B cell (primary cell): ENCODE measurements around the gene PLA2G6. TPM values are rescaled to one million over a fixed set of nuclear protein-coding genes. Genes with fewer than 3 reads are reported as not detected.

Source experiments
- ATAC-seq: fragments of 200-7000 bp; cut with Tn5 transposase; one replicate; pipeline ENCODE4 v1.10.0; 2021; ENCODE audit warnings: low read depth, mild to moderate bottlenecking, moderate number of reproducible peaks, moderate library complexity
- CTCF ChIA-PET: fragments of 350-600 bp; sonication (Branson Sonifier 250); formaldehyde crosslinking; loops from one replicate; lab custom pipeline; 2021; ENCODE audit warnings: antibody characterized with exemption, inconsistent platforms; lab: Charles Lee
- POLR2A ChIA-PET: fragments of 350-600 bp; sonication (Branson Sonifier 250); formaldehyde crosslinking; loops from one replicate; lab custom pipeline; 2021; ENCODE audit warnings: antibody characterized with exemption; lab: Charles Lee
- DNase-seq: peaks from one replicate; pipeline ENCODE4 v3.0.0; 2013
- H2AFZ ChIP-seq: 2 replicates; pipeline ENCODE4 v1.6.1; 2012; ENCODE audit warnings: mild to moderate bottlenecking, low read depth, low read length; ENCODE audit not compliant: insufficient read depth, poor library complexity, severe bottlenecking
- H3K27ac ChIP-seq, 2 donors: 1 replicate in 1 of 2; 2 replicates in 1 of 2; pipeline ENCODE4 v1.5.1; 2012 to 2013; ENCODE audit warnings: low read length in 2 of 2, mild to moderate bottlenecking in 2 of 2, moderate library complexity in 1 of 2
- H3K27me3 ChIP-seq, 4 experiments: fragments of 200-600 bp in 1 of 4; sonication (generic) in 1 of 4; replicated peaks in 1 of 4; 1 replicate in 2 of 4; 2 replicates in 2 of 4; pipeline versions ENCODE4 v1.6.1 to v1.7.0; 2013 to 2016; ENCODE audit warnings: low read length in 3 of 4, mild to moderate bottlenecking in 2 of 4, mixed read lengths in 1 of 4, moderate library complexity in 1 of 4; ENCODE audit not compliant: insufficient read depth in 4 of 4, control insufficient read depth in 3 of 4; ENCODE audit errors: control extremely low read depth in 1 of 4
- H3K36me3 ChIP-seq, 2 experiments: replicated peaks in 1 of 2; 1 replicate in 1 of 2; 2 replicates in 1 of 2; pipeline versions ENCODE4 v1.6.1 to v1.7.1; 2013; ENCODE audit warnings: low read length in 1 of 2; ENCODE audit not compliant: insufficient read depth in 2 of 2, control insufficient read depth in 1 of 2; ENCODE audit errors: control extremely low read depth in 1 of 2, extremely low read depth in 1 of 2
- H3K4me1 ChIP-seq, 2 donors: fragments of 200-600 bp in 1 of 2; sonication (generic) in 1 of 2; 1 replicate in 1 of 2; 2 replicates in 1 of 2; pipeline versions ENCODE4 v1.5.1 to v1.6.1; 2013 to 2017; ENCODE audit warnings: low read length in 2 of 2; ENCODE audit not compliant: control insufficient read depth in 2 of 2, insufficient read depth in 2 of 2
- H3K4me2 ChIP-seq: replicated peaks from 2 replicates; pipeline ENCODE3; 2012; ENCODE audit warnings: mild to moderate bottlenecking, low read depth, low read length; ENCODE audit not compliant: poor library complexity, severe bottlenecking
- H3K4me3 ChIP-seq, 5 experiments: fragments of 200-600 bp in 1 of 5; sonication (generic) in 1 of 5; 1 replicate in 3 of 5; 2 replicates in 2 of 5; pipeline versions ENCODE4 v1.5.1 to v1.7.0; 2011 to 2016; ENCODE audit warnings: low read length in 4 of 5, mild to moderate bottlenecking in 4 of 5, low read depth in 2 of 5, control low read depth in 1 of 5, moderate library complexity in 1 of 5; ENCODE audit not compliant: insufficient read depth in 1 of 5; ENCODE audit errors: control extremely low read depth in 1 of 5, extremely low read depth in 1 of 5
- H3K79me2 ChIP-seq: fragments of 200-600 bp; sonication (generic); one replicate; pipeline ENCODE4 v1.6.0; 2016; ENCODE audit warnings: low read length; ENCODE audit not compliant: control insufficient read depth, insufficient read depth
- H3K9ac ChIP-seq: fragments of 200-600 bp; sonication (generic); 2 replicates; pipeline ENCODE4 v1.6.1; 2017; ENCODE audit warnings: mild to moderate bottlenecking, low read length, moderate library complexity
- H3K9me3 ChIP-seq, 3 donors: one replicate each; pipeline versions ENCODE4 v1.6.1 to v1.7.1; 2013; ENCODE audit warnings: low read length in 2 of 3; ENCODE audit not compliant: control insufficient read depth in 2 of 3, insufficient read depth in 1 of 3; ENCODE audit errors: control extremely low read depth in 1 of 3
- H4K20me1 ChIP-seq: 2 replicates; pipeline ENCODE4 v1.6.0; 2012; ENCODE audit warnings: mild to moderate bottlenecking, low read length; ENCODE audit not compliant: insufficient read depth, control insufficient read depth, poor library complexity, severe bottlenecking
- H3K27ac Mint-ChIP-seq: one replicate; pipeline ENCODE4 v1.8.0; 2021; ENCODE audit warnings: mixed read lengths
- H3K27me3 Mint-ChIP-seq: one replicate; pipeline ENCODE4 v1.8.0; 2021; ENCODE audit warnings: mixed read lengths
- H3K4me1 Mint-ChIP-seq: one replicate; pipeline ENCODE4 v1.8.0; 2021; ENCODE audit warnings: mixed read lengths
- H3K4me3 Mint-ChIP-seq: one replicate; pipeline ENCODE4 v1.8.0; 2021; ENCODE audit warnings: mixed read lengths
- H3K9me3 Mint-ChIP-seq: one replicate; pipeline ENCODE4 v1.8.0; 2022; ENCODE audit warnings: mixed read lengths; ENCODE audit not compliant: insufficient read depth
- EZH2 ChIP-seq: IDR thresholded peaks from 2 replicates; pipeline ENCODE4 v1.6.1; 2012; ENCODE audit warnings: borderline replicate concordance, low read depth, mild to moderate bottlenecking, moderate library complexity, low read length; ENCODE audit not compliant: insufficient read depth, poor library complexity, severe bottlenecking
- WGBS: methylation state at CpG from one replicate; pipeline ENCODE4 v1.1.5; 2013; ENCODE audit warnings: missing lambda C conversion rate; ENCODE audit not compliant: insufficient coverage; 5-methylcytosine and 5-hydroxymethylcytosine counted together
- intact Hi-C: fragments of 100-400 bp; cut with micrococcal nuclease; formaldehyde crosslinking; loops from one replicate; pipeline ENCODE4 v1.10.0; 2022
- polyA plus RNA-seq: library from polyadenylated mRNA; depleted of rRNA; stranded (reverse); fragments of >200 nt; gene quantifications from 2 replicates; pipeline ENCODE4 v1.2.3, GENCODE V29; 2012
- small RNA-seq: library from RNA; depleted of rRNA; stranded (forward); fragments of <200 nt; gene quantifications from one replicate; pipeline ENCODE3, GENCODE V24; 2012; ENCODE audit warnings: low replicate concordance, low read depth; ENCODE audit not compliant: insufficient read length
- total RNA-seq, 2 donors: library from RNA; stranded (reverse); fragments of 120-200 nt in 1 of 2; gene quantifications; 1 replicate in 1 of 2; 2 replicates in 1 of 2; pipeline versions ENCODE4 v1.2.3 to v1.2.4, GENCODE V29; 2013 to 2022
- TF ChIP-seq, protein P1 (sequence below): fragments of 200-600 bp; IDR thresholded peaks from one replicate; pipeline ENCODE4 v1.8.0; 2022; ENCODE audit warnings: antibody characterized with exemption, mild to moderate bottlenecking

PLA2G6 gene
- total and polyA plus RNA-seq, 2 donors (not counting 1 experiment from before 2014, with no cell fraction given), result 125 to 148 TPM

DNA sequence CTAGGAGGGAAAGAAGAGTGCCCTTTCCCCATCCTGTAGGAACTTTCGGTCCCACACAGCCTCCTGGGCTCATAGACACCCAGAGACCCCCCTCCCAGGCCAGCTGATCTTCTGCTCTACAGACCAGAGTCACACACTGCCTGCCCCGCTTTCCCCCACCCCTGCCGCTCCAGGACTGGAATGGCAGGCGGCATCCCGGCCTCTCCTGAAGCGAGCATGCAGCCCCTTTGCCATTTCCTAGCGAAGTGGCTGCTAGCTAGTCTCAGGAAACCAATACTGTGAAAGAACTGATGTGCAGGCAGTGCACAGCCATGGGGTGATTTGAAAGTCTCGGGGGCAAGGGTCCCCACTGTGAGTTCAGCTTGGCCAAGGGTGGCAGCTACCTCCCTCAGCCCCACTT is 116.1 kb downstream of the PLA2G6 start:
- Histone ChIP-seq H3K27ac (no peak overlapping the region), H2AFZ (no peak overlapping the region), H3K9me3 (no peaks in the 10 kb centered on the region), H3K4me3 (no peak overlapping the region), H3K4me1 (peaks cover 0 to 4% of the 10 kb centered on the region in 2 donors), H3K36me3 (peaks cover 0 to 57% of the 10 kb centered on the region in 2 experiments), H3K9ac (no peak overlapping the region), H3K79me2 (no peaks in the 10 kb centered on the region), H3K4me2 (no peak overlapping the region), H3K27me3 (no peaks in the 10 kb centered on the region), H4K20me1 (no peaks in the 10 kb centered on the region)
- Mint-ChIP-seq H3K9me3 (no peaks in the 10 kb centered on the region), H3K4me1 (peaks cover 4% of the 10 kb centered on the region), H3K27me3 (no peaks in the 10 kb centered on the region), H3K27ac (no peak overlapping the region), H3K4me3 (no peak overlapping the region)
- no peak for TF ChIP-seq EZH2
- TF ChIP-seq, protein P1, sequence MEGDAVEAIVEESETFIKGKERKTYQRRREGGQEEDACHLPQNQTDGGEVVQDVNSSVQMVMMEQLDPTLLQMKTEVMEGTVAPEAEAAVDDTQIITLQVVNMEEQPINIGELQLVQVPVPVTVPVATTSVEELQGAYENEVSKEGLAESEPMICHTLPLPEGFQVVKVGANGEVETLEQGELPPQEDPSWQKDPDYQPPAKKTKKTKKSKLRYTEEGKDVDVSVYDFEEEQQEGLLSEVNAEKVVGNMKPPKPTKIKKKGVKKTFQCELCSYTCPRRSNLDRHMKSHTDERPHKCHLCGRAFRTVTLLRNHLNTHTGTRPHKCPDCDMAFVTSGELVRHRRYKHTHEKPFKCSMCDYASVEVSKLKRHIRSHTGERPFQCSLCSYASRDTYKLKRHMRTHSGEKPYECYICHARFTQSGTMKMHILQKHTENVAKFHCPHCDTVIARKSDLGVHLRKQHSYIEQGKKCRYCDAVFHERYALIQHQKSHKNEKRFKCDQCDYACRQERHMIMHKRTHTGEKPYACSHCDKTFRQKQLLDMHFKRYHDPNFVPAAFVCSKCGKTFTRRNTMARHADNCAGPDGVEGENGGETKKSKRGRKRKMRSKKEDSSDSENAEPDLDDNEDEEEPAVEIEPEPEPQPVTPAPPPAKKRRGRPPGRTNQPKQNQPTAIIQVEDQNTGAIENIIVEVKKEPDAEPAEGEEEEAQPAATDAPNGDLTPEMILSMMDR, result no peak
- WGBS, result 98% methylated on average over 8 of the region's 8 CpGs
- CTCF ChIA-PET, result interaction anchor here (1.8 kb wide), 1 partner anchor 13 kb away, joined by 9 read pairs; no protein-coding TSS in a partner anchor
- no peak for DNase-seq
- POLR2A ChIA-PET, result no interaction called here
- intact Hi-C loops, result no loop called here
- ATAC-seq, result no peak

- no peak overlapping the region for H3K27ac Mint-ChIP-seq
- H4K20me1 ChIP-seq, result no peaks in the 10 kb centered on the region
- no peak overlapping the region for H3K4me2 ChIP-seq
- H3K9me3 Mint-ChIP-seq, result no peaks in the 10 kb centered on the region
- peaks cover 8% of the 10 kb centered on the region for H3K4me1 Mint-ChIP-seq
- no peaks in the 10 kb centered on the region for H3K9me3 ChIP-seq
- no peak for DNase-seq
- H3K9ac ChIP-seq, result no peak overlapping the region
- CTCF ChIA-PET, result interaction anchor here (1.3 kb wide), 1 partner anchor 10 kb away, joined by 4 read pairs; no protein-coding TSS in a partner anchor
- WGBS, result 85% methylated on average over 3 of the region's 6 CpGs
- ATAC-seq, result no peak
- no peaks in the 10 kb centered on the region for H3K79me2 ChIP-seq
- no peak overlapping the region for H3K4me3 ChIP-seq
- H3K27ac ChIP-seq, result peak overlapping the region in 1 of 2 donors; percentile 6
- no peak overlapping the region for H3K4me3 Mint-ChIP-seq
- peaks cover 1 to 5% of the 10 kb centered on the region in 2 donors for H3K4me1 ChIP-seq
- POLR2A ChIA-PET, result no interaction called here
- peaks cover 0 to 36% of the 10 kb centered on the region in 2 experiments for H3K36me3 ChIP-seq
- TF ChIP-seq, protein P1, result no peak
- TF ChIP-seq EZH2, result no peak
- no peaks in the 10 kb centered on the region for H3K27me3 ChIP-seq
- H2AFZ ChIP-seq, result no peak overlapping the region
- H3K27me3 Mint-ChIP-seq, result no peaks in the 10 kb centered on the region
- intact Hi-C loops, result no loop called here
Observed at GRCh38 chr22:38062791-38063190, 118.8 kb downstream of the PLA2G6 start.

Small RNA genes lying within 50 kb of the gene (small RNA-seq; reads per million reads assigned to genes)
- not detected for gene RN7SL704P

Other genes starting within 250 kb of the PLA2G6 start
- gene C22orf23, start 228.2 kb downstream of the PLA2G6 start, total RNA-seq, result not detected in 2 replicates
- not detected in 2 replicates for gene C22orf23, start 228.2 kb downstream of the PLA2G6 start, polyA plus RNA-seq
- 39.3 and 41.8 TPM in 2 replicates for gene POLR2F, start 228.1 kb downstream of the PLA2G6 start, total RNA-seq
- 37.9 and 49.6 TPM in 2 replicates for gene POLR2F, start 228.1 kb downstream of the PLA2G6 start, polyA plus RNA-seq
- not detected in 2 replicates for gene SOX10, start 197.3 kb downstream of the PLA2G6 start, total RNA-seq
- not detected in 2 replicates for gene SOX10, start 197.3 kb downstream of the PLA2G6 start, polyA plus RNA-seq
- gene PICK1, start 124.4 kb downstream of the PLA2G6 start, total RNA-seq, result 30.9 and 34.2 TPM in 2 replicates
- 37.4 and 47.9 TPM in 2 replicates for gene PICK1, start 124.4 kb downstream of the PLA2G6 start, polyA plus RNA-seq
- not detected in 2 replicates for gene SLC16A8, start 97.6 kb downstream of the PLA2G6 start, total RNA-seq
- gene SLC16A8, start 97.6 kb downstream of the PLA2G6 start, polyA plus RNA-seq, result not detected in 2 replicates
- 0.96 and 1.3 TPM in 2 replicates for gene BAIAP2L2, start 71.1 kb downstream of the PLA2G6 start, total RNA-seq
- 1.2 and 1.7 TPM in 2 replicates for gene BAIAP2L2, start 71.1 kb downstream of the PLA2G6 start, polyA plus RNA-seq
- gene MAFF, start 20.2 kb upstream of the PLA2G6 start, total RNA-seq, result 4.8 and 5.3 TPM in 2 replicates
- gene MAFF, start 20.2 kb upstream of the PLA2G6 start, polyA plus RNA-seq, result 18.0 and 33.5 TPM in 2 replicates
- gene TMEM184B, start 91.2 kb upstream of the PLA2G6 start, total RNA-seq, result 23.5 and 24.7 TPM in 2 replicates
- gene TMEM184B, start 91.2 kb upstream of the PLA2G6 start, polyA plus RNA-seq, result 9.5 and 9.9 TPM in 2 replicates
- 133 and 136 TPM in 2 replicates for gene CSNK1E, start 135.6 kb upstream of the PLA2G6 start, total RNA-seq
- gene CSNK1E, start 135.6 kb upstream of the PLA2G6 start, polyA plus RNA-seq, result 113 and 157 TPM in 2 replicates